ENCODE data around the gene SEMA4G. TPM values are rescaled to one million over a fixed set of nuclear protein-coding genes. Genes with fewer than 3 reads are reported as not detected.
A peak's percentile ranks its signal among the peaks of the same experiment; 100 is the strongest.

Gene SEMA4G
- total and polyA plus RNA-seq, 2 of the 13 experiments (the other 11 are each of a cell fraction or from before 2014, with no cell fraction given): 46.2 to 207 TPM

- peak; percentile 60 for ATAC-seq
- Histone ChIP-seq H3K9ac (ENCODE audit: insufficient read depth, low read depth, low read length) (no peak overlapping the region), H3K4me1 (ENCODE audit: insufficient read depth, low read length) (peaks cover 8% of the 10 kb centered on the region), H3K79me2 (ENCODE audit: insufficient read depth, low read length) (no peaks in the 10 kb centered on the region), H4K20me1 (ENCODE audit: insufficient read depth, low read length) (no peaks in the 10 kb centered on the region), H3K27me3 (ENCODE audit: control insufficient read depth in 1 of 2, insufficient read depth in 2 of 2, low read length in 2 of 2) (no peaks in the 10 kb centered on the region), H3K9me3 (ENCODE audit: low read length) (no peaks in the 10 kb centered on the region), H2AFZ (ENCODE audit: low read length) (no peak overlapping the region), H3K27ac (ENCODE audit: extremely low read length, insufficient read depth, low read length) (no peak overlapping the region), H3K4me2 (ENCODE audit: low read depth, low read length) (no peak overlapping the region), H3K36me3 (replicated peaks in 1 of 2; ENCODE audit: control insufficient read depth in 1 of 2, insufficient read depth in 2 of 2, low read length in 2 of 2) (peaks cover 8 to 64% of the 10 kb centered on the region in 2 experiments), H3K4me3 (replicated peaks in 1 of 3; ENCODE audit: insufficient read depth in 1 of 3, low read depth in 2 of 3, low read length in 3 of 3) (no peak overlapping the region)
- in situ Hi-C loops (cut with HindIII; ENCODE audit: extremely low pct_ligation_motif_present, low pct_unique_long_range_greater_than_20kb): no loop called here
- ChIA-PET POLR2A (interaction anchor here (0.7 to 1.2 kb wide), 2 partner anchors 22 to 70 kb away, joined by 3 read pairs; partner anchors contain the start of gene SLF2), CTCF (ENCODE audit: low intra/inter-chr PET ratio, low total read pairs) (interaction anchor here (1.9 kb wide), 2 partner anchors 55 to 80 kb away, joined by 4 to 10 read pairs; no protein-coding TSS in a partner anchor)
- peak; percentile 45 for DNase-seq (ENCODE audit: low spot score)
- BruUV-seq (replicated peaks): no TSS peak
- TF ChIP-seq ZNF362 (CRISPR knock-in tag; IDR thresholded peaks at IDR 0.05; ENCODE audit: borderline replicate concordance) (peak; percentile 73), CTCF (CRISPR knock-in tag; IDR thresholded peaks at IDR 0.05) (peak; percentile 58), ZNF329 (CRISPR knock-in tag; IDR thresholded peaks at IDR 0.05; ENCODE audit: low read depth) (no peak), STAG1 (CRISPR knock-in tag; IDR thresholded peaks at IDR 0.05) (peak; percentile 56), MZF1 (CRISPR knock-in tag; IDR thresholded peaks at IDR 0.05; ENCODE audit: borderline replicate concordance) (no peak), RAD21 (CRISPR knock-in tag; IDR thresholded peaks at IDR 0.05) (0 out of 2 replicates have a peak, but pooled peaks have one; percentile 17), SOX6 (IDR thresholded peaks at IDR 0.05) (no peak), SOX6 (CRISPR knock-in tag; IDR thresholded peaks at IDR 0.05) (no peak), SMC3 (IDR thresholded peaks at IDR 0.05; ENCODE audit: low read length) (peak; percentile 32; the same call in 1 of the 2 replicates)
- intact Hi-C loops (cut with micrococcal nuclease; ENCODE audit: unreplicated experiment): loop anchor here (1.0 kb wide), 1 partner anchor 53 kb away; no protein-coding TSS in a partner anchor
- FAIRE-seq: peak; percentile 71
- WGBS (ENCODE audit: low lambda C conversion rate): 66% methylated on average over 3 of the region's 3 CpGs
Observed at GRCh38 chr10:100934084-100934659, 35.1 kb upstream of the SEMA4G start.
